Liver (tissue), 3 donors: ENCODE data around the gene CFP.

Experiments used
- CTCF ChIP-seq: fragments of 150-350 bp; IDR thresholded peaks from 2 replicates; pipeline ENCODE4 v1.5.1; 2017; ENCODE audit warnings: improper control_type of control experiment, low read depth, low read length; ENCODE audit not compliant: missing input control
- GABPA ChIP-seq, 2 donors: IDR thresholded peaks in 1 of 2; conservative IDR thresholded peaks in 1 of 2; 2 replicates each; pipeline ENCODE4 v1.6.1; 2016; ENCODE audit warnings: antibody characterized with exemption in 2 of 2, mild to moderate bottlenecking in 1 of 2, moderate library complexity in 1 of 2
- REST ChIP-seq: IDR thresholded peaks from 2 replicates; pipeline ENCODE4 v1.6.1; 2016; ENCODE audit warnings: antibody characterized with exemption, mild to moderate bottlenecking
- YY1 ChIP-seq: IDR thresholded peaks from 2 replicates; pipeline ENCODE4 v1.6.1; 2016; ENCODE audit warnings: antibody characterized with exemption, mild to moderate bottlenecking
- donor health status: healthy.
- donor health status: healthy.

- TF ChIP-seq CTCF (peak; percentile 18), YY1 (no peak), GABPA (IDR thresholded peaks at IDR 0.05 in 1 of 2, conservative IDR thresholded peaks at IDR 0.05 in 1 of 2) (no peak), REST (no peak)
Measured at GRCh38 chrX:47644557-47645091, 14.9 kb upstream of the CFP start.
